HepG2 (cell line): ENCODE data around the gene JKAMP. TPM values are rescaled to one million over a fixed set of nuclear protein-coding genes. Genes with fewer than 3 reads are reported as not detected.

Source experiments
- ATAC-seq: fragments of 200-7000 bp; cut with Tn5 transposase; 3 replicates; pipeline ENCODE4 v1.9.1; 2020; ENCODE audit warnings: mild to moderate bottlenecking, moderate library complexity
- BruUV-seq: library from RNA; stranded (reverse); fragments of 400-500 nt; replicated peaks from 2 replicates; lab custom pipeline; 2021; lab: Mats Ljungman, UMichigan
- CTCF ChIA-PET: fragments of 300-600 bp; formaldehyde crosslinking; extraction: SDS; loops from one replicate; lab custom pipeline; 2021; ENCODE audit warnings: low total read pairs, inconsistent platforms, low intra/inter-chr PET ratio; lab: Yijun Ruan, JAX
- POLR2A ChIA-PET: fragments of 350-600 bp; sonication (Branson Sonifier 250); formaldehyde crosslinking; loops from one replicate; lab custom pipeline; 2020; ENCODE audit warnings: antibody characterized with exemption, inconsistent platforms; lab: Yijun Ruan, JAX
- DNase-seq: peaks from one replicate; pipeline ENCODE4 v3.0.0-alpha.2; 2015; ENCODE audit warnings: low spot score
- FAIRE-seq: peaks from 3 replicates; lab custom pipeline; 2011; peaks lifted over from hg19 to GRCh38; lab: Jason Lieb, UNC
- H2AFZ ChIP-seq: one replicate; pipeline ENCODE4 v1.6.1; 2011; ENCODE audit warnings: low read length, inconsistent platforms
- H3K27ac ChIP-seq: fragments of 300-600 bp; 3 replicates; pipeline ENCODE4 v1.8.0; 2011; ENCODE audit warnings: mixed run types, mild to moderate bottlenecking, mixed read lengths, low read length, inconsistent platforms; ENCODE audit not compliant: insufficient read depth; ENCODE audit errors: extremely low read length
- H3K27me3 ChIP-seq, 2 experiments: fragments of 200-600 bp in 1 of 2; 2 replicates in 1 of 2; 3 replicates in 1 of 2; pipeline versions ENCODE4 v1.6.0 to v1.8.0; 2011; ENCODE audit warnings: low read length in 2 of 2, mild to moderate bottlenecking in 2 of 2, moderate library complexity in 2 of 2, inconsistent platforms in 1 of 2; ENCODE audit not compliant: insufficient read depth in 2 of 2, control insufficient read depth in 1 of 2
- H3K36me3 ChIP-seq, 2 experiments: fragments of 200-600 bp in 1 of 2; replicated peaks in 1 of 2; 2 replicates in 1 of 2; 3 replicates in 1 of 2; pipeline versions ENCODE4 v1.5.1 to v1.8.0; 2011; ENCODE audit warnings: low read length in 2 of 2, inconsistent platforms in 1 of 2; ENCODE audit not compliant: insufficient read depth in 2 of 2, control insufficient read depth in 1 of 2
- H3K4me1 ChIP-seq: 2 replicates; pipeline ENCODE4 v1.5.1; 2012; ENCODE audit warnings: low read length, inconsistent platforms; ENCODE audit not compliant: insufficient read depth
- H3K4me2 ChIP-seq: 2 replicates; pipeline ENCODE4 v1.6.0; 2011; ENCODE audit warnings: low read depth, low read length, inconsistent platforms
- H3K4me3 ChIP-seq, 3 experiments: fragments of 200-600 bp in 1 of 3; sonication (generic), shearing (Covaris generic) in 1 of 3; replicated peaks in 1 of 3; 2 replicates each; pipeline ENCODE4 v1.5.1; 2011 to 2016; ENCODE audit warnings: low read length in 3 of 3, inconsistent platforms in 2 of 3, low read depth in 2 of 3, mild to moderate bottlenecking in 2 of 3, control low read depth in 1 of 3, mixed read lengths in 1 of 3; ENCODE audit not compliant: insufficient read depth in 1 of 3
- H3K79me2 ChIP-seq: one replicate; pipeline ENCODE4 v1.6.1; 2011; ENCODE audit warnings: low read length, inconsistent platforms; ENCODE audit not compliant: insufficient read depth
- H3K9ac ChIP-seq: 2 replicates; pipeline ENCODE4 v1.6.0; 2011; ENCODE audit warnings: mild to moderate bottlenecking, low read depth, low read length, inconsistent platforms; ENCODE audit not compliant: insufficient read depth
- H3K9me3 ChIP-seq: 2 replicates; pipeline ENCODE4 v1.5.1; 2012; ENCODE audit warnings: mild to moderate bottlenecking, low read length
- H4K20me1 ChIP-seq: 2 replicates; pipeline ENCODE4 v1.6.0; 2011; ENCODE audit warnings: inconsistent platforms, mild to moderate bottlenecking, low read length, moderate library complexity; ENCODE audit not compliant: insufficient read depth
- BCL6 ChIP-seq: IDR thresholded peaks from 2 replicates; pipeline ENCODE4 v1.6.1; 2016; ENCODE audit warnings: missing genetic modification reagents, missing compliant biosample characterization
- HMGXB3 ChIP-seq: sonication (generic); formaldehyde crosslinking; IDR thresholded peaks from 2 replicates; pipeline ENCODE4 v1.4.0; 2020; ENCODE audit warnings: missing genetic modification reagents, borderline replicate concordance
- HNF4G ChIP-seq, 2 experiments: sonication (generic) in 1 of 2; formaldehyde crosslinking in 1 of 2; IDR thresholded peaks; 2 replicates each; pipeline versions ENCODE4 v1.4.0 to v1.6.1; 2011 to 2020; ENCODE audit warnings: borderline replicate concordance in 2 of 2, low read depth in 2 of 2, mild to moderate bottlenecking in 2 of 2, low read length in 1 of 2, missing genetic modification reagents in 1 of 2, moderate library complexity in 1 of 2
- KLF15 ChIP-seq: sonication (generic); formaldehyde crosslinking; IDR thresholded peaks from 2 replicates; pipeline ENCODE4 v1.8.1; 2023; ENCODE audit warnings: borderline replicate concordance, mild to moderate bottlenecking, inconsistent platforms, missing genetic modification reagents, mixed read lengths
- MAF1 ChIP-seq: sonication (generic); formaldehyde crosslinking; IDR thresholded peaks from 2 replicates; pipeline ENCODE4 v1.5.0; 2020; ENCODE audit warnings: missing genetic modification reagents, borderline replicate concordance
- PPARG ChIP-seq: conservative IDR thresholded peaks from 2 replicates; pipeline ENCODE4 v1.6.1; 2016; ENCODE audit warnings: missing biosample characterization, missing genetic modification reagents
- SIN3B ChIP-seq: fragments of 150-350 bp; IDR thresholded peaks from 2 replicates; pipeline ENCODE4 v1.6.1; 2014; ENCODE audit warnings: low read length
- SIX4 ChIP-seq: sonication (generic); formaldehyde crosslinking; IDR thresholded peaks from 2 replicates; pipeline ENCODE4 v1.4.0; 2020; ENCODE audit warnings: missing genetic modification reagents
- TCF7 ChIP-seq: sonication (generic); IDR thresholded peaks from 2 replicates; pipeline ENCODE4 v1.6.1; 2016; ENCODE audit warnings: antibody characterized with exemption, low read depth
- ZFP82 ChIP-seq: sonication (generic); formaldehyde crosslinking; IDR thresholded peaks from 2 replicates; pipeline ENCODE4 v1.5.1; 2020; ENCODE audit warnings: mild to moderate bottlenecking, missing genetic modification reagents, borderline replicate concordance
- ZFYVE20 ChIP-seq: sonication (generic); formaldehyde crosslinking; IDR thresholded peaks from 2 replicates; pipeline ENCODE4 v1.8.0; 2023; ENCODE audit warnings: low read depth, mild to moderate bottlenecking, moderate library complexity, missing genetic modification reagents, borderline replicate concordance
- ZNF703 ChIP-seq: sonication (generic); formaldehyde crosslinking; IDR thresholded peaks from 2 replicates; pipeline ENCODE4 v1.5.1; 2020; ENCODE audit warnings: missing genetic modification reagents, mild to moderate bottlenecking, moderate library complexity, borderline replicate concordance
- WGBS: methylation state at CpG from one replicate; pipeline ENCODE4 v1.1.6; 2017; ENCODE audit warnings: low lambda C conversion rate; 5-methylcytosine and 5-hydroxymethylcytosine counted together
- in situ Hi-C: cut with HindIII; loops from 2 replicates; pipeline ENCODE4 v1.10.0; 2017; ENCODE audit warnings: low pct_unique_long_range_greater_than_20kb; ENCODE audit not compliant: extremely low pct_ligation_motif_present
- intact Hi-C: fragments of 100-400 bp; cut with micrococcal nuclease; formaldehyde crosslinking; loops from one replicate; pipeline ENCODE4 v1.10.0; 2022; ENCODE audit not compliant: unreplicated experiment
- polyA plus RNA-seq, 8 experiments: library from polyadenylated mRNA; depleted of rRNA in 3 of 8; stranded (reverse) in 7 of 8; unstranded in 1 of 8; fragments of >200 nt; fragmentation: Illumina TruSeq in 4 of 8; extraction: Trizol in 4 of 8; gene quantifications; 2 replicates each; pipeline versions ENCODE4 v1.2.1 to v1.2.3, GENCODE V29; 2011 to 2016; ENCODE audit warnings: low read depth in 4 of 8, missing spikeins in 1 of 8, mixed read lengths in 1 of 8; ENCODE audit not compliant: insufficient read depth in 1 of 8
- total RNA-seq, 5 experiments: library from RNA; depleted of rRNA; stranded (reverse); fragments of >200 nt; fragmentation: Illumina TruSeq; extraction: Trizol; gene quantifications; 2 replicates each; pipeline ENCODE4 v1.2.3, GENCODE V29; 2016; ENCODE audit warnings: low read depth in 1 of 5
- TF ChIP-seq, protein P1 (sequence below): IDR thresholded peaks from 2 replicates; pipeline ENCODE4 v1.6.1; 2016; ENCODE audit warnings: missing genetic modification reagents, missing compliant biosample characterization

JKAMP gene
- total and polyA plus RNA-seq, 2 of the 13 experiments (the other 11 are each of a cell fraction or from before 2014, with no cell fraction given) = 56.4 to 135 TPM

- H4K20me1 ChIP-seq = no peaks in the 10 kb centered on the region
- 100% methylated on average over 2 of the region's 2 CpGs for WGBS
- BruUV-seq = no TSS peak
- H3K4me3 ChIP-seq = no peak overlapping the region
- no peak for DNase-seq
- no peaks in the 10 kb centered on the region for H3K79me2 ChIP-seq
- H3K36me3 ChIP-seq = peaks cover 0 to 5% of the 10 kb centered on the region in 2 experiments; a peak in 1 of 5 replicates
- no peaks in the 10 kb centered on the region for H3K27me3 ChIP-seq
- TF ChIP-seq PPARG = no peak
- TF ChIP-seq TCF7 = no peak
- TF ChIP-seq HMGXB3 (CRISPR knock-in tag) = no peak
- no peak for TF ChIP-seq ZFYVE20 (CRISPR knock-in tag)
- no peak for TF ChIP-seq ZNF703
- no peak for TF ChIP-seq SIX4 (CRISPR knock-in tag)
- no peak for TF ChIP-seq MAF1 (CRISPR knock-in tag)
- no peak for TF ChIP-seq BCL6
- TF ChIP-seq SIN3B = no peak
- TF ChIP-seq ZFP82 (CRISPR knock-in tag) = no peak
- TF ChIP-seq, protein P1, sequence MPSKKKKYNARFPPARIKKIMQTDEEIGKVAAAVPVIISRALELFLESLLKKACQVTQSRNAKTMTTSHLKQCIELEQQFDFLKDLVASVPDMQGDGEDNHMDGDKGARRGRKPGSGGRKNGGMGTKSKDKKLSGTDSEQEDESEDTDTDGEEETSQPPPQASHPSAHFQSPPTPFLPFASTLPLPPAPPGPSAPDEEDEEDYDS (CRISPR knock-in tag) = no peak
- TF ChIP-seq KLF15 (CRISPR knock-in tag) = no peak
- TF ChIP-seq HNF4G (IDR thresholded peaks at IDR 0.05; ENCODE audit: borderline replicate concordance, low read depth, low read length) = no peak
- no peak for TF ChIP-seq HNF4G (CRISPR knock-in tag; IDR thresholded peaks at IDR 0.05; ENCODE audit: borderline replicate concordance, low read depth)
- no peak for ATAC-seq
- no peaks in the 10 kb centered on the region for H3K9me3 ChIP-seq
- no peak for FAIRE-seq
- 0 out of 2 replicates have a peak, but pooled peaks cover 4% of the 10 kb centered on the region for H3K4me1 ChIP-seq
- ChIA-PET CTCF (no interaction called here), POLR2A (no interaction called here)
- in situ Hi-C loops = no loop called here
- H3K9ac ChIP-seq = no peak overlapping the region
- intact Hi-C loops = no loop called here
- no peak overlapping the region for H3K4me2 ChIP-seq
- no peak overlapping the region for H3K27ac ChIP-seq
- no peak overlapping the region for H2AFZ ChIP-seq
These were observed 25.8 kb upstream of the JKAMP start for GRCh38 chr14:59458486-59458885.
